ENCODE data around the gene NACC2. TPM values are rescaled to one million over a fixed set of nuclear protein-coding genes. Genes with fewer than 3 reads are reported as not detected.

NACC2 gene
- total and polyA plus RNA-seq, 9 of the 15 experiments (the other 6 are each of a cell fraction or from before 2014, with no cell fraction given), result 0.70 to 25.1 (median 5.6) TPM

- TF ChIP-seq ZNF174 (CRISPR knock-in tag; IDR thresholded peaks at IDR 0.05), result no peak
- TF ChIP-seq, protein P1, sequence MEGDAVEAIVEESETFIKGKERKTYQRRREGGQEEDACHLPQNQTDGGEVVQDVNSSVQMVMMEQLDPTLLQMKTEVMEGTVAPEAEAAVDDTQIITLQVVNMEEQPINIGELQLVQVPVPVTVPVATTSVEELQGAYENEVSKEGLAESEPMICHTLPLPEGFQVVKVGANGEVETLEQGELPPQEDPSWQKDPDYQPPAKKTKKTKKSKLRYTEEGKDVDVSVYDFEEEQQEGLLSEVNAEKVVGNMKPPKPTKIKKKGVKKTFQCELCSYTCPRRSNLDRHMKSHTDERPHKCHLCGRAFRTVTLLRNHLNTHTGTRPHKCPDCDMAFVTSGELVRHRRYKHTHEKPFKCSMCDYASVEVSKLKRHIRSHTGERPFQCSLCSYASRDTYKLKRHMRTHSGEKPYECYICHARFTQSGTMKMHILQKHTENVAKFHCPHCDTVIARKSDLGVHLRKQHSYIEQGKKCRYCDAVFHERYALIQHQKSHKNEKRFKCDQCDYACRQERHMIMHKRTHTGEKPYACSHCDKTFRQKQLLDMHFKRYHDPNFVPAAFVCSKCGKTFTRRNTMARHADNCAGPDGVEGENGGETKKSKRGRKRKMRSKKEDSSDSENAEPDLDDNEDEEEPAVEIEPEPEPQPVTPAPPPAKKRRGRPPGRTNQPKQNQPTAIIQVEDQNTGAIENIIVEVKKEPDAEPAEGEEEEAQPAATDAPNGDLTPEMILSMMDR (IDR thresholded peaks at IDR 0.05 in 2 of 3, conservative IDR thresholded peaks at IDR 0.05 in 1 of 3; ENCODE audit: insufficient read depth in 2 of 3, low read depth in 1 of 3, low read length in 3 of 3), result no peak
- no peak for TF ChIP-seq EP400 (IDR thresholded peaks at IDR 0.05)
- no peak for TF ChIP-seq POLR2G (IDR thresholded peaks at IDR 0.05; ENCODE audit: low read depth, low read length)
- no peak for TF ChIP-seq RBM15 (IDR thresholded peaks at IDR 0.05; ENCODE audit: insufficient read depth, low read length)
- TF ChIP-seq KAT7 (CRISPR knock-in tag; IDR thresholded peaks at IDR 0.05; ENCODE audit: borderline replicate concordance), result peak; percentile 57; the same call in 1 of the 2 replicates
- no peak for TF ChIP-seq ZNF830 (CRISPR knock-in tag; IDR thresholded peaks at IDR 0.05)
- TF ChIP-seq GTF2B (IDR thresholded peaks at IDR 0.05; ENCODE audit: extremely low read depth, insufficient read length), result no peak
- TF ChIP-seq, protein P2, sequence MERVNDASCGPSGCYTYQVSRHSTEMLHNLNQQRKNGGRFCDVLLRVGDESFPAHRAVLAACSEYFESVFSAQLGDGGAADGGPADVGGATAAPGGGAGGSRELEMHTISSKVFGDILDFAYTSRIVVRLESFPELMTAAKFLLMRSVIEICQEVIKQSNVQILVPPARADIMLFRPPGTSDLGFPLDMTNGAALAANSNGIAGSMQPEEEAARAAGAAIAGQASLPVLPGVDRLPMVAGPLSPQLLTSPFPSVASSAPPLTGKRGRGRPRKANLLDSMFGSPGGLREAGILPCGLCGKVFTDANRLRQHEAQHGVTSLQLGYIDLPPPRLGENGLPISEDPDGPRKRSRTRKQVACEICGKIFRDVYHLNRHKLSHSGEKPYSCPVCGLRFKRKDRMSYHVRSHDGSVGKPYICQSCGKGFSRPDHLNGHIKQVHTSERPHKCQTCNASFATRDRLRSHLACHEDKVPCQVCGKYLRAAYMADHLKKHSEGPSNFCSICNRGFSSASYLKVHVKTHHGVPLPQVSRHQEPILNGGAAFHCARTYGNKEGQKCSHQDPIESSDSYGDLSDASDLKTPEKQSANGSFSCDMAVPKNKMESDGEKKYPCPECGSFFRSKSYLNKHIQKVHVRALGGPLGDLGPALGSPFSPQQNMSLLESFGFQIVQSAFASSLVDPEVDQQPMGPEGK (CRISPR knock-in tag; IDR thresholded peaks at IDR 0.05; ENCODE audit: borderline replicate concordance), result no peak
- TF ChIP-seq JUND (IDR thresholded peaks at IDR 0.05; ENCODE audit: borderline replicate concordance, low read depth, low read length), result peak; percentile 5; the same call in 1 of the 2 replicates
- TF ChIP-seq JUND (tag; IDR thresholded peaks at IDR 0.05; ENCODE audit: borderline replicate concordance, low read depth, low read length), result no peak
- TF ChIP-seq, protein P3, sequence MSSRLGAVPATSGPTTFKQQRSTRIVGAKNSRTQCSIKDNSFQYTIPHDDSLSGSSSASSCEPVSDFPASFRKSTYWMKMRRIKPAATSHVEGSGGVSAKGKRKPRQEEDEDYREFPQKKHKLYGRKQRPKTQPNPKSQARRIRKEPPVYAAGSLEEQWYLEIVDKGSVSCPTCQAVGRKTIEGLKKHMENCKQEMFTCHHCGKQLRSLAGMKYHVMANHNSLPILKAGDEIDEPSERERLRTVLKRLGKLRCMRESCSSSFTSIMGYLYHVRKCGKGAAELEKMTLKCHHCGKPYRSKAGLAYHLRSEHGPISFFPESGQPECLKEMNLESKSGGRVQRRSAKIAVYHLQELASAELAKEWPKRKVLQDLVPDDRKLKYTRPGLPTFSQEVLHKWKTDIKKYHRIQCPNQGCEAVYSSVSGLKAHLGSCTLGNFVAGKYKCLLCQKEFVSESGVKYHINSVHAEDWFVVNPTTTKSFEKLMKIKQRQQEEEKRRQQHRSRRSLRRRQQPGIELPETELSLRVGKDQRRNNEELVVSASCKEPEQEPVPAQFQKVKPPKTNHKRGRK (tag; IDR thresholded peaks at IDR 0.05), result no peak
- TF ChIP-seq ZBTB7A (IDR thresholded peaks at IDR 0.05; ENCODE audit: borderline replicate concordance, control insufficient read depth, low read depth, low read length), result 0 out of 2 replicates have a peak, but pooled peaks have one; percentile 26
- TF ChIP-seq TOE1 (IDR thresholded peaks at IDR 0.05; ENCODE audit: borderline replicate concordance), result no peak
- TF ChIP-seq TOE1 (CRISPR knock-in tag; IDR thresholded peaks at IDR 0.05; ENCODE audit: borderline replicate concordance, low read depth), result 0 out of 2 replicates have a peak, but pooled peaks have one; percentile 38
- TF ChIP-seq BRCA1 (IDR thresholded peaks at IDR 0.05), result no peak
- TF ChIP-seq BRCA1 (CRISPR knock-in tag; IDR thresholded peaks at IDR 0.05), result no peak
Observed at GRCh38 chr9:135961811-135962695, 133.0 kb downstream of the NACC2 start (continued).

Data from K562 (cell line).